H1 (cell line): ENCODE results near the gene RABEPK. TPM values are rescaled to one million over a fixed set of nuclear protein-coding genes. Genes with fewer than 3 reads are reported as not detected.

ENCODE experiments used
- CTCF ChIA-PET: fragments of 300-600 bp; sonication (Branson Sonifier 250); formaldehyde crosslinking; loops from one replicate; lab custom pipeline; 2021; ENCODE audit not compliant: partially characterized antibody; lab: Charles Lee
- POLR2A ChIA-PET: fragments of 300-600 bp; sonication (Branson Sonifier 250); formaldehyde crosslinking; loops from one replicate; lab custom pipeline; 2021; ENCODE audit warnings: inconsistent platforms; ENCODE audit not compliant: partially characterized antibody; lab: Charles Lee
- DNase-seq, 2 experiments: peaks; one replicate each; pipeline versions ENCODE4 v3.0.0 to v3.0.0-alpha.2; 2010 to 2022; ENCODE audit warnings: low spot score in 2 of 2, low read depth in 1 of 2, mixed read lengths in 1 of 2
- FAIRE-seq: peaks from 2 replicates; lab custom pipeline; 2011; peaks lifted over from hg19 to GRCh38; lab: Jason Lieb, UNC
- H2AFZ ChIP-seq: 2 replicates; pipeline ENCODE4 v1.8.1; 2012; ENCODE audit warnings: low read length, inconsistent platforms
- H2AK5ac ChIP-seq: 2 replicates; pipeline ENCODE4 v1.6.1; 2013; ENCODE audit warnings: low read depth, low read length
- H2BK120ac ChIP-seq: replicated peaks from 2 replicates; pipeline ENCODE3; 2013; ENCODE audit warnings: low read depth, low read length, inconsistent platforms
- H2BK12ac ChIP-seq: 2 replicates; pipeline ENCODE4 v1.6.1; 2013; ENCODE audit warnings: low read depth, low read length
- H2BK15ac ChIP-seq: 2 replicates; pipeline ENCODE4 v1.6.1; 2013; ENCODE audit warnings: low read length
- H2BK20ac ChIP-seq: 2 replicates; pipeline ENCODE4 v1.6.1; 2013; ENCODE audit warnings: low read length
- H2BK5ac ChIP-seq: 2 replicates; pipeline ENCODE4 v1.6.1; 2013; ENCODE audit warnings: low read depth, low read length
- H3K14ac ChIP-seq: 2 replicates; pipeline ENCODE4 v1.6.1; 2013; ENCODE audit warnings: inconsistent platforms; ENCODE audit not compliant: insufficient read length
- H3K18ac ChIP-seq: 2 replicates; pipeline ENCODE4 v1.6.1; 2013; ENCODE audit warnings: low read length; ENCODE audit errors: extremely low read depth
- H3K23ac ChIP-seq: 2 replicates; pipeline ENCODE4 v1.6.1; 2013; ENCODE audit warnings: inconsistent platforms; ENCODE audit not compliant: insufficient read length
- H3K23me2 ChIP-seq: 2 replicates; pipeline ENCODE4 v1.6.1; 2013; ENCODE audit warnings: low read depth, low read length
- H3K27ac ChIP-seq: 2 replicates; pipeline ENCODE4 v1.6.1; 2011; ENCODE audit warnings: low read depth, low read length, inconsistent platforms
- H3K27me3 ChIP-seq, 4 experiments: replicated peaks in 1 of 4; 1 replicate in 1 of 4; 2 replicates in 3 of 4; pipeline versions ENCODE4 v1.6.1 to v1.8.1; 2011 to 2013; ENCODE audit warnings: low read length in 3 of 4, mild to moderate bottlenecking in 3 of 4, inconsistent platforms in 2 of 4, mixed read lengths in 2 of 4, moderate library complexity in 1 of 4; ENCODE audit not compliant: control insufficient read depth in 3 of 4, insufficient read depth in 3 of 4; ENCODE audit errors: extremely low read depth in 1 of 4
- H3K36me3 ChIP-seq, 4 experiments: 2 replicates each; pipeline versions ENCODE4 v1.6.1 to v1.8.1; 2011 to 2013; ENCODE audit warnings: mild to moderate bottlenecking in 4 of 4, low read length in 3 of 4, moderate library complexity in 2 of 4, control low read depth in 1 of 4, inconsistent platforms in 1 of 4; ENCODE audit not compliant: insufficient read depth in 4 of 4, control insufficient read depth in 2 of 4
- H3K4ac ChIP-seq: replicated peaks from 2 replicates; pipeline ENCODE3; 2013; ENCODE audit warnings: low read length, low read depth, mixed read lengths, inconsistent platforms; ENCODE audit not compliant: insufficient read length
- H3K4me1 ChIP-seq, 4 experiments: replicated peaks in 1 of 4; 1 replicate in 1 of 4; 2 replicates in 3 of 4; pipeline versions ENCODE4 v1.6.1 to v1.8.1; 2011 to 2013; ENCODE audit warnings: low read length in 3 of 4, inconsistent platforms in 2 of 4, mixed read lengths in 1 of 4; ENCODE audit not compliant: insufficient read depth in 4 of 4, control insufficient read depth in 3 of 4
- H3K4me2 ChIP-seq, 2 experiments: 2 replicates each; pipeline versions ENCODE4 v1.6.1 to v1.8.1; 2011 to 2013; ENCODE audit warnings: low read depth in 2 of 2, low read length in 2 of 2, control low read depth in 1 of 2, inconsistent platforms in 1 of 2, mild to moderate bottlenecking in 1 of 2; ENCODE audit not compliant: insufficient read depth in 1 of 2
- H3K4me3 ChIP-seq, 4 experiments: fragments of 200-600, 300-600 bp in 1 of 4; sonication (generic), shearing (Covaris generic), sonication (Bioruptor Twin) in 1 of 4; 2 replicates each; pipeline versions ENCODE4 v1.5.1 to v1.8.1; 2011 to 2016; ENCODE audit warnings: low read length in 4 of 4, low read depth in 3 of 4, control low read depth in 2 of 4, inconsistent platforms in 2 of 4, mild to moderate bottlenecking in 2 of 4, mixed read lengths in 1 of 4, moderate library complexity in 1 of 4; ENCODE audit not compliant: insufficient read depth in 2 of 4; ENCODE audit errors: extremely low read depth in 1 of 4
- H3K56ac ChIP-seq: replicated peaks from 2 replicates; pipeline ENCODE3; 2013; ENCODE audit warnings: low read depth, mild to moderate bottlenecking, mixed read lengths, low read length, inconsistent platforms; ENCODE audit not compliant: insufficient read length
- H3K79me1 ChIP-seq: 2 replicates; pipeline ENCODE4 v1.6.1; 2013; ENCODE audit warnings: low read depth, low read length, control low read depth
- H3K79me2 ChIP-seq, 2 experiments: 2 replicates each; pipeline versions ENCODE4 v1.6.1 to v1.8.1; 2012 to 2013; ENCODE audit warnings: low read length in 2 of 2, mild to moderate bottlenecking in 2 of 2, inconsistent platforms in 1 of 2; ENCODE audit not compliant: insufficient read depth in 2 of 2, control insufficient read depth in 1 of 2
- H3K9ac ChIP-seq, 4 experiments: replicated peaks in 1 of 4; 1 replicate in 1 of 4; 2 replicates in 3 of 4; pipeline versions ENCODE4 v1.6.1 to v1.8.1; 2011 to 2013; ENCODE audit warnings: low read depth in 3 of 4, low read length in 3 of 4, control low read depth in 2 of 4, mild to moderate bottlenecking in 2 of 4, moderate library complexity in 2 of 4, inconsistent platforms in 1 of 4; ENCODE audit errors: extremely low read depth in 1 of 4
- H3K9me3 ChIP-seq, 2 experiments: 2 replicates each; pipeline versions ENCODE4 v1.6.1 to v1.8.1; 2012 to 2013; ENCODE audit warnings: mild to moderate bottlenecking in 2 of 2, moderate library complexity in 2 of 2, control low read depth in 1 of 2, inconsistent platforms in 1 of 2, low read depth in 1 of 2, low read length in 1 of 2, mixed read lengths in 1 of 2; ENCODE audit not compliant: insufficient read depth in 2 of 2
- H4K20me1 ChIP-seq, 2 experiments: replicated peaks in 1 of 2; 2 replicates each; pipeline versions ENCODE3 to v1.8.1; 2011 to 2013; ENCODE audit warnings: inconsistent platforms in 2 of 2, low read length in 2 of 2, mild to moderate bottlenecking in 1 of 2; ENCODE audit not compliant: insufficient read depth in 2 of 2, control insufficient read depth in 1 of 2
- H4K5ac ChIP-seq: 2 replicates; pipeline ENCODE4 v1.6.1; 2013; ENCODE audit warnings: low read length, low read depth, mixed read lengths, inconsistent platforms; ENCODE audit not compliant: insufficient read length
- H4K8ac ChIP-seq: 2 replicates; pipeline ENCODE4 v1.8.0; 2013; ENCODE audit warnings: mild to moderate bottlenecking, moderate library complexity, low read length, inconsistent platforms; ENCODE audit not compliant: insufficient read depth; ENCODE audit errors: extremely low read depth
- H4K91ac ChIP-seq: replicated peaks from 2 replicates; pipeline ENCODE3; 2013; ENCODE audit warnings: low read length, mixed read lengths, inconsistent platforms; ENCODE audit not compliant: insufficient read length
- E2F6 ChIP-seq: IDR thresholded peaks from 2 replicates; pipeline ENCODE4 v1.6.1; 2012; ENCODE audit warnings: inconsistent platforms
- KDM1A ChIP-seq: fragments of 200-600, 300-600 bp; sonication (generic); IDR thresholded peaks from 2 replicates; pipeline ENCODE4 v1.7.1; 2016; ENCODE audit warnings: mild to moderate bottlenecking, low read length, borderline replicate concordance
- NANOG ChIP-seq: IDR thresholded peaks from 2 replicates; pipeline ENCODE4 v1.6.1; 2011; ENCODE audit warnings: low read length, low read depth, mild to moderate bottlenecking, inconsistent platforms; ENCODE audit not compliant: insufficient read depth, poor library complexity, severe bottlenecking
- TAF7 ChIP-seq: optimal IDR thresholded peaks from 2 replicates; pipeline ENCODE3; 2011; ENCODE audit warnings: low read depth, mild to moderate bottlenecking, inconsistent platforms, low read length, moderate library complexity, borderline replicate concordance
- WGBS, 2 experiments: shearing (Covaris generic) in 1 of 2; methylation state at CpG; one replicate each; pipeline versions ENCODE4 v1.1.6 to v1.1.7; 2013 to 2015; ENCODE audit warnings: low lambda C conversion rate in 2 of 2, mixed read lengths in 2 of 2, inconsistent platforms in 1 of 2, low coverage in 1 of 2, missing lambda C conversion rate in 1 of 2; ENCODE audit not compliant: insufficient replicate concordance in 2 of 2, insufficient coverage in 1 of 2, insufficient read length in 1 of 2; ENCODE audit errors: extremely low coverage in 1 of 2, missing lambda C conversion rate in 1 of 2; 5-methylcytosine and 5-hydroxymethylcytosine counted together
- polyA plus RNA-seq, 7 experiments: library from polyadenylated mRNA; depleted of rRNA in 3 of 7; stranded (reverse) in 5 of 7; unstranded in 2 of 7; fragments of >200 nt in 5 of 7; fragments of 200-250 nt in 2 of 7; gene quantifications; 1 replicate in 5 of 7; 2 replicates in 1 of 7; 4 replicates in 1 of 7; pipeline versions ENCODE4 v1.2.1 to v1.2.3, GENCODE V29; 2011 to 2013; ENCODE audit warnings: missing spikeins in 2 of 7, mixed read lengths in 2 of 7
- total RNA-seq: library from RNA; stranded (reverse); fragmentation: NEBNext Ultra II Directional; extraction: Animal tissue kit (Norgen Biotek cat#: 25700); gene quantifications from 2 replicates; pipeline ENCODE4 v1.2.1, GENCODE V29; 2021

Gene RABEPK
- total and polyA plus RNA-seq, 2 of the 8 experiments (the other 6 are each of a cell fraction or from before 2014, with no cell fraction given), result 26.3 to 34.3 TPM

- H3K4me2 ChIP-seq, result no peak overlapping the region
- no peak overlapping the region for H3K14ac ChIP-seq
- no peak overlapping the region for H3K56ac ChIP-seq
- no peak overlapping the region for H3K27ac ChIP-seq
- H2AFZ ChIP-seq, result no peak overlapping the region
- H3K79me1 ChIP-seq, result no peaks in the 10 kb centered on the region
- no peak overlapping the region for H3K18ac ChIP-seq
- no peak for DNase-seq
- no peak overlapping the region for H2BK20ac ChIP-seq
- H3K27me3 ChIP-seq, result no peaks in the 10 kb centered on the region
- no peak overlapping the region for H2BK12ac ChIP-seq
- H4K5ac ChIP-seq, result no peak overlapping the region
- ChIA-PET POLR2A (interaction anchor here (1.1 to 2.1 kb wide), 3 partner anchors 9 to 17 kb away, joined by 3 to 8 read pairs (median 4); no protein-coding TSS in a partner anchor), CTCF (interaction anchor here (4.3 kb wide), 1 partner anchor 12 kb away, joined by 14 read pairs; no protein-coding TSS in a partner anchor)
- no peak overlapping the region for H3K9ac ChIP-seq
- H3K23me2 ChIP-seq, result peaks cover 9% of the 10 kb centered on the region; the same call in 1 of the 2 replicates
- H3K23ac ChIP-seq, result no peak overlapping the region
- no peaks in the 10 kb centered on the region for H3K9me3 ChIP-seq
- no peak overlapping the region for H2AK5ac ChIP-seq
- no peak overlapping the region for H4K91ac ChIP-seq
- H3K36me3 ChIP-seq, result peaks cover 6 to 15% (median 7%) of the 10 kb centered on the region in 4 experiments
- H4K20me1 ChIP-seq, result peaks cover 0 to 9% of the 10 kb centered on the region in 2 experiments
- H2BK15ac ChIP-seq, result no peak overlapping the region
- H3K4me3 ChIP-seq, result no peak overlapping the region
- peaks cover 0 to 3% (median 0%) of the 10 kb centered on the region in 4 experiments; a peak in 1 of 7 replicates for H3K4me1 ChIP-seq
- no peak overlapping the region for H2BK120ac ChIP-seq
- no peak overlapping the region for H2BK5ac ChIP-seq
- H3K4ac ChIP-seq, result no peak overlapping the region
- no peak for FAIRE-seq
- 94% methylated on average over 15 of the region's 15 CpGs; no CpG with 5 or more reads in 1 of the 2 experiments for WGBS, 2 experiments
- no peak overlapping the region for H4K8ac ChIP-seq
- H3K79me2 ChIP-seq, result peaks cover 7 to 23% of the 10 kb centered on the region in 2 experiments
- TF ChIP-seq E2F6 (no peak), NANOG (no peak), KDM1A (no peak), TAF7 (no peak)
These were observed 43.5 kb downstream of the RABEPK start for GRCh38 chr9:125243792-125244260.
